ENCODE results near the gene MREG.

DNA sequence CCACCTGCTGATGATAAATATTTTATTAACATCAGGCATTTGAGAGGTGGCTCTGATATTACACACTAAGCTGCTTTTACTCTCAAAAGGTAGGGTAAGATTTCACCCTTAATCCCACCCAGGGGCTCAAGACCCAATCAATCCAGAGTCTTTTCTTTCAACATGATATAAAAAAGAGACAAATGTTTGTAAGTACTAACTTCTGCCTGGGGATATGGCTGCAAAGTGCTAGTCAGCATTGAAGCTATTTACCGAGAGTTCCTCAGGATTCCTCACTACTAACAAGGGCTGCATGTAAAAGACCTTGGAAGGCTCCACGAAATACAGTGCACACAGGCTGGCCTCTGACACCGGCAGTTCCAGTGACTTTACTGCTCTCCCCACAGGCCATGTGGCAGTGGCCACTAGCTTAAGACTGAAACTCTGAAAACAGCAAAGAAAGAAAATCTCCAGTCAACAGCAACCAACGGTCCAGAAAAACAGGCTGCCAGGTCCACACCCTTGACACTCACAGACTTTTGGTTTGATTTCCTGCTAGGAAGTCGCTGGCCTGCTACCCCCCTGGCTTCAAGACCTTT lies 11.2 kb downstream of the MREG start:
- no peak for TF ChIP-seq POLR2A (IDR thresholded peaks at IDR 0.05)
- TF ChIP-seq, protein P1, sequence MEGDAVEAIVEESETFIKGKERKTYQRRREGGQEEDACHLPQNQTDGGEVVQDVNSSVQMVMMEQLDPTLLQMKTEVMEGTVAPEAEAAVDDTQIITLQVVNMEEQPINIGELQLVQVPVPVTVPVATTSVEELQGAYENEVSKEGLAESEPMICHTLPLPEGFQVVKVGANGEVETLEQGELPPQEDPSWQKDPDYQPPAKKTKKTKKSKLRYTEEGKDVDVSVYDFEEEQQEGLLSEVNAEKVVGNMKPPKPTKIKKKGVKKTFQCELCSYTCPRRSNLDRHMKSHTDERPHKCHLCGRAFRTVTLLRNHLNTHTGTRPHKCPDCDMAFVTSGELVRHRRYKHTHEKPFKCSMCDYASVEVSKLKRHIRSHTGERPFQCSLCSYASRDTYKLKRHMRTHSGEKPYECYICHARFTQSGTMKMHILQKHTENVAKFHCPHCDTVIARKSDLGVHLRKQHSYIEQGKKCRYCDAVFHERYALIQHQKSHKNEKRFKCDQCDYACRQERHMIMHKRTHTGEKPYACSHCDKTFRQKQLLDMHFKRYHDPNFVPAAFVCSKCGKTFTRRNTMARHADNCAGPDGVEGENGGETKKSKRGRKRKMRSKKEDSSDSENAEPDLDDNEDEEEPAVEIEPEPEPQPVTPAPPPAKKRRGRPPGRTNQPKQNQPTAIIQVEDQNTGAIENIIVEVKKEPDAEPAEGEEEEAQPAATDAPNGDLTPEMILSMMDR (IDR thresholded peaks at IDR 0.05 in 4 of 5, conservative IDR thresholded peaks at IDR 0.05 in 1 of 5) = no peak
